H1 (cell line): ENCODE data around the gene HDGFL3. TPM values are rescaled to one million over a fixed set of nuclear protein-coding genes. Genes with fewer than 3 reads are reported as not detected.

Source experiments
- CTCF ChIA-PET: fragments of 300-600 bp; sonication (Branson Sonifier 250); formaldehyde crosslinking; loops from one replicate; lab custom pipeline; 2021; ENCODE audit not compliant: partially characterized antibody; lab: Charles Lee
- POLR2A ChIA-PET: fragments of 300-600 bp; sonication (Branson Sonifier 250); formaldehyde crosslinking; loops from one replicate; lab custom pipeline; 2021; ENCODE audit warnings: inconsistent platforms; ENCODE audit not compliant: partially characterized antibody; lab: Charles Lee
- DNase-seq, 2 experiments: peaks; one replicate each; pipeline versions ENCODE4 v3.0.0 to v3.0.0-alpha.2; 2010 to 2022; ENCODE audit warnings: low spot score in 2 of 2, low read depth in 1 of 2, mixed read lengths in 1 of 2
- FAIRE-seq: peaks from 2 replicates; lab custom pipeline; 2011; peaks lifted over from hg19 to GRCh38; lab: Jason Lieb, UNC
- H2AFZ ChIP-seq: 2 replicates; pipeline ENCODE4 v1.8.1; 2012; ENCODE audit warnings: low read length, inconsistent platforms
- H2AK5ac ChIP-seq: 2 replicates; pipeline ENCODE4 v1.6.1; 2013; ENCODE audit warnings: low read depth, low read length
- H2BK120ac ChIP-seq: replicated peaks from 2 replicates; pipeline ENCODE3; 2013; ENCODE audit warnings: low read depth, low read length, inconsistent platforms
- H2BK12ac ChIP-seq: 2 replicates; pipeline ENCODE4 v1.6.1; 2013; ENCODE audit warnings: low read depth, low read length
- H2BK15ac ChIP-seq: 2 replicates; pipeline ENCODE4 v1.6.1; 2013; ENCODE audit warnings: low read length
- H2BK20ac ChIP-seq: 2 replicates; pipeline ENCODE4 v1.6.1; 2013; ENCODE audit warnings: low read length
- H2BK5ac ChIP-seq: 2 replicates; pipeline ENCODE4 v1.6.1; 2013; ENCODE audit warnings: low read depth, low read length
- H3K14ac ChIP-seq: 2 replicates; pipeline ENCODE4 v1.6.1; 2013; ENCODE audit warnings: inconsistent platforms; ENCODE audit not compliant: insufficient read length
- H3K18ac ChIP-seq: 2 replicates; pipeline ENCODE4 v1.6.1; 2013; ENCODE audit warnings: low read length; ENCODE audit errors: extremely low read depth
- H3K23ac ChIP-seq: 2 replicates; pipeline ENCODE4 v1.6.1; 2013; ENCODE audit warnings: inconsistent platforms; ENCODE audit not compliant: insufficient read length
- H3K23me2 ChIP-seq: 2 replicates; pipeline ENCODE4 v1.6.1; 2013; ENCODE audit warnings: low read depth, low read length
- H3K27ac ChIP-seq: 2 replicates; pipeline ENCODE4 v1.6.1; 2011; ENCODE audit warnings: low read depth, low read length, inconsistent platforms
- H3K27me3 ChIP-seq, 4 experiments: replicated peaks in 1 of 4; 1 replicate in 1 of 4; 2 replicates in 3 of 4; pipeline versions ENCODE4 v1.6.1 to v1.8.1; 2011 to 2013; ENCODE audit warnings: low read length in 3 of 4, mild to moderate bottlenecking in 3 of 4, inconsistent platforms in 2 of 4, mixed read lengths in 2 of 4, moderate library complexity in 1 of 4; ENCODE audit not compliant: control insufficient read depth in 3 of 4, insufficient read depth in 3 of 4; ENCODE audit errors: extremely low read depth in 1 of 4
- H3K36me3 ChIP-seq, 4 experiments: 2 replicates each; pipeline versions ENCODE4 v1.6.1 to v1.8.1; 2011 to 2013; ENCODE audit warnings: mild to moderate bottlenecking in 4 of 4, low read length in 3 of 4, moderate library complexity in 2 of 4, control low read depth in 1 of 4, inconsistent platforms in 1 of 4; ENCODE audit not compliant: insufficient read depth in 4 of 4, control insufficient read depth in 2 of 4
- H3K4ac ChIP-seq: replicated peaks from 2 replicates; pipeline ENCODE3; 2013; ENCODE audit warnings: low read length, low read depth, mixed read lengths, inconsistent platforms; ENCODE audit not compliant: insufficient read length
- H3K4me1 ChIP-seq, 4 experiments: replicated peaks in 1 of 4; 1 replicate in 1 of 4; 2 replicates in 3 of 4; pipeline versions ENCODE4 v1.6.1 to v1.8.1; 2011 to 2013; ENCODE audit warnings: low read length in 3 of 4, inconsistent platforms in 2 of 4, mixed read lengths in 1 of 4; ENCODE audit not compliant: insufficient read depth in 4 of 4, control insufficient read depth in 3 of 4
- H3K4me2 ChIP-seq, 2 experiments: 2 replicates each; pipeline versions ENCODE4 v1.6.1 to v1.8.1; 2011 to 2013; ENCODE audit warnings: low read depth in 2 of 2, low read length in 2 of 2, control low read depth in 1 of 2, inconsistent platforms in 1 of 2, mild to moderate bottlenecking in 1 of 2; ENCODE audit not compliant: insufficient read depth in 1 of 2
- H3K4me3 ChIP-seq, 4 experiments: fragments of 200-600, 300-600 bp in 1 of 4; sonication (generic), shearing (Covaris generic), sonication (Bioruptor Twin) in 1 of 4; 2 replicates each; pipeline versions ENCODE4 v1.5.1 to v1.8.1; 2011 to 2016; ENCODE audit warnings: low read length in 4 of 4, low read depth in 3 of 4, control low read depth in 2 of 4, inconsistent platforms in 2 of 4, mild to moderate bottlenecking in 2 of 4, mixed read lengths in 1 of 4, moderate library complexity in 1 of 4; ENCODE audit not compliant: insufficient read depth in 2 of 4; ENCODE audit errors: extremely low read depth in 1 of 4
- H3K56ac ChIP-seq: replicated peaks from 2 replicates; pipeline ENCODE3; 2013; ENCODE audit warnings: low read depth, mild to moderate bottlenecking, mixed read lengths, low read length, inconsistent platforms; ENCODE audit not compliant: insufficient read length
- H3K79me1 ChIP-seq: 2 replicates; pipeline ENCODE4 v1.6.1; 2013; ENCODE audit warnings: low read depth, low read length, control low read depth
- H3K79me2 ChIP-seq, 2 experiments: 2 replicates each; pipeline versions ENCODE4 v1.6.1 to v1.8.1; 2012 to 2013; ENCODE audit warnings: low read length in 2 of 2, mild to moderate bottlenecking in 2 of 2, inconsistent platforms in 1 of 2; ENCODE audit not compliant: insufficient read depth in 2 of 2, control insufficient read depth in 1 of 2
- H3K9ac ChIP-seq, 4 experiments: replicated peaks in 1 of 4; 1 replicate in 1 of 4; 2 replicates in 3 of 4; pipeline versions ENCODE4 v1.6.1 to v1.8.1; 2011 to 2013; ENCODE audit warnings: low read depth in 3 of 4, low read length in 3 of 4, control low read depth in 2 of 4, mild to moderate bottlenecking in 2 of 4, moderate library complexity in 2 of 4, inconsistent platforms in 1 of 4; ENCODE audit errors: extremely low read depth in 1 of 4
- H3K9me3 ChIP-seq, 2 experiments: 2 replicates each; pipeline versions ENCODE4 v1.6.1 to v1.8.1; 2012 to 2013; ENCODE audit warnings: mild to moderate bottlenecking in 2 of 2, moderate library complexity in 2 of 2, control low read depth in 1 of 2, inconsistent platforms in 1 of 2, low read depth in 1 of 2, low read length in 1 of 2, mixed read lengths in 1 of 2; ENCODE audit not compliant: insufficient read depth in 2 of 2
- H4K20me1 ChIP-seq, 2 experiments: replicated peaks in 1 of 2; 2 replicates each; pipeline versions ENCODE3 to v1.8.1; 2011 to 2013; ENCODE audit warnings: inconsistent platforms in 2 of 2, low read length in 2 of 2, mild to moderate bottlenecking in 1 of 2; ENCODE audit not compliant: insufficient read depth in 2 of 2, control insufficient read depth in 1 of 2
- H4K5ac ChIP-seq: 2 replicates; pipeline ENCODE4 v1.6.1; 2013; ENCODE audit warnings: low read length, low read depth, mixed read lengths, inconsistent platforms; ENCODE audit not compliant: insufficient read length
- H4K8ac ChIP-seq: 2 replicates; pipeline ENCODE4 v1.8.0; 2013; ENCODE audit warnings: mild to moderate bottlenecking, moderate library complexity, low read length, inconsistent platforms; ENCODE audit not compliant: insufficient read depth; ENCODE audit errors: extremely low read depth
- H4K91ac ChIP-seq: replicated peaks from 2 replicates; pipeline ENCODE3; 2013; ENCODE audit warnings: low read length, mixed read lengths, inconsistent platforms; ENCODE audit not compliant: insufficient read length
- ATF3 ChIP-seq: IDR thresholded peaks from 2 replicates; pipeline ENCODE4 v1.6.1; 2011; ENCODE audit warnings: low read depth, mild to moderate bottlenecking, low read length; ENCODE audit not compliant: insufficient read depth
- GTF2F1 ChIP-seq: IDR thresholded peaks from 2 replicates; pipeline ENCODE4 v1.6.1; 2012; ENCODE audit warnings: low read depth, low read length, improper control_type of control experiment, borderline replicate concordance
- HDAC2 ChIP-seq, 2 experiments: fragments of 300-600 bp in 1 of 2; sonication (generic) in 1 of 2; IDR thresholded peaks; 2 replicates each; pipeline ENCODE4 v1.6.1; 2011 to 2012; ENCODE audit warnings: low read depth in 2 of 2, low read length in 2 of 2, mild to moderate bottlenecking in 2 of 2, moderate library complexity in 2 of 2, borderline replicate concordance in 1 of 2, inconsistent platforms in 1 of 2
- JUN ChIP-seq: IDR thresholded peaks from 2 replicates; pipeline ENCODE4 v1.6.1; 2011; ENCODE audit warnings: low read depth, mild to moderate bottlenecking, improper control_type of control experiment, low read length
- KDM5A ChIP-seq: fragments of 200-600 bp; IDR thresholded peaks from 2 replicates; pipeline ENCODE4 v1.7.1; 2012; ENCODE audit warnings: mild to moderate bottlenecking, low read length, inconsistent platforms, mixed read lengths
- NRF1 ChIP-seq: IDR thresholded peaks from 2 replicates; pipeline ENCODE4 v1.6.1; 2011; ENCODE audit warnings: mild to moderate bottlenecking, low read depth, low read length, improper control_type of control experiment
- PHF8 ChIP-seq: fragments of 200-600 bp; sonication (generic); conservative IDR thresholded peaks from 2 replicates; pipeline ENCODE4 v1.7.1; 2012; ENCODE audit warnings: low read depth, mild to moderate bottlenecking, inconsistent platforms, low read length, moderate library complexity
- POLR2A ChIP-seq, 2 experiments: IDR thresholded peaks; 1 replicate in 1 of 2; 2 replicates in 1 of 2; pipeline ENCODE4 v1.6.1; 2011; ENCODE audit warnings: low read depth in 2 of 2, low read length in 2 of 2, mild to moderate bottlenecking in 2 of 2; ENCODE audit errors: control extremely low read depth in 1 of 2
- POLR2AphosphoS5 ChIP-seq: IDR thresholded peaks from 2 replicates; pipeline ENCODE4 v1.6.1; 2011; ENCODE audit warnings: low read depth, low read length
- SP1 ChIP-seq: IDR thresholded peaks from 2 replicates; pipeline ENCODE4 v1.6.1; 2011; ENCODE audit warnings: low read depth, low read length
- SRF ChIP-seq: IDR thresholded peaks from 2 replicates; pipeline ENCODE4 v1.6.1; 2011; ENCODE audit warnings: mild to moderate bottlenecking, low read depth, low read length, moderate library complexity
- TBP ChIP-seq: IDR thresholded peaks from 2 replicates; pipeline ENCODE4 v1.6.1; 2011; ENCODE audit warnings: low read depth, low read length, improper control_type of control experiment
- YY1 ChIP-seq: IDR thresholded peaks from 2 replicates; pipeline ENCODE4 v1.6.1; 2011; ENCODE audit warnings: low read depth, mild to moderate bottlenecking, low read length
- WGBS, 2 experiments: shearing (Covaris generic) in 1 of 2; methylation state at CpG; one replicate each; pipeline versions ENCODE4 v1.1.6 to v1.1.7; 2013 to 2015; ENCODE audit warnings: low lambda C conversion rate in 2 of 2, mixed read lengths in 2 of 2, inconsistent platforms in 1 of 2, low coverage in 1 of 2, missing lambda C conversion rate in 1 of 2; ENCODE audit not compliant: insufficient replicate concordance in 2 of 2, insufficient coverage in 1 of 2, insufficient read length in 1 of 2; ENCODE audit errors: extremely low coverage in 1 of 2, missing lambda C conversion rate in 1 of 2; 5-methylcytosine and 5-hydroxymethylcytosine counted together
- polyA plus RNA-seq, 7 experiments: library from polyadenylated mRNA; depleted of rRNA in 3 of 7; stranded (reverse) in 5 of 7; unstranded in 2 of 7; fragments of >200 nt in 5 of 7; fragments of 200-250 nt in 2 of 7; gene quantifications; 1 replicate in 5 of 7; 2 replicates in 1 of 7; 4 replicates in 1 of 7; pipeline versions ENCODE4 v1.2.1 to v1.2.3, GENCODE V29; 2011 to 2013; ENCODE audit warnings: missing spikeins in 2 of 7, mixed read lengths in 2 of 7
- total RNA-seq: library from RNA; stranded (reverse); fragmentation: NEBNext Ultra II Directional; extraction: Animal tissue kit (Norgen Biotek cat#: 25700); gene quantifications from 2 replicates; pipeline ENCODE4 v1.2.1, GENCODE V29; 2021

The HDGFL3 gene
- total and polyA plus RNA-seq, 2 of the 8 experiments (the other 6 are each of a cell fraction or from before 2014, with no cell fraction given): 14.1 to 149 TPM

- no peak overlapping the region for H3K56ac ChIP-seq
- peak overlapping the region; percentile 79 for H4K5ac ChIP-seq
- peaks cover 3 to 13% (median 7%) of the 10 kb centered on the region in 4 experiments; a peak in 5 of 7 replicates for H3K4me1 ChIP-seq
- no peak overlapping the region for H2AK5ac ChIP-seq
- H2BK5ac ChIP-seq: peak overlapping the region; percentile 4; the same call in 1 of the 2 replicates
- peak overlapping the region; percentile 79; the same call in 1 of the 2 replicates for H3K27ac ChIP-seq
- no peaks in the 10 kb centered on the region for H3K79me1 ChIP-seq
- ChIA-PET POLR2A (interaction anchor here (0.7 to 1.9 kb wide), 18 partner anchors 8 to 667 kb away, joined by 3 to 13 read pairs (median 4); partner anchors contain the start of genes C15orf40 and SH3GL3), CTCF (interaction anchor here (0.6 to 1.6 kb wide), 7 partner anchors 9 to 1503 kb away, joined by 3 to 7 read pairs (median 3); no protein-coding TSS in a partner anchor)
- peaks cover 7 to 36% of the 10 kb centered on the region in 2 experiments; a peak in 3 of 4 replicates for H3K79me2 ChIP-seq
- WGBS, 2 experiments: 22% methylated on average over 9 of the region's 11 CpGs; no CpG with 5 or more reads in 1 of the 2 experiments
- H3K23ac ChIP-seq: no peak overlapping the region
- no peak overlapping the region for H3K14ac ChIP-seq
- H3K23me2 ChIP-seq: peaks cover 4% of the 10 kb centered on the region; the same call in 1 of the 2 replicates
- H2BK20ac ChIP-seq: no peak overlapping the region
- no peaks in the 10 kb centered on the region; a peak in 1 of 7 replicates for H3K27me3 ChIP-seq
- no peak overlapping the region for H3K4ac ChIP-seq
- H3K36me3 ChIP-seq: no peaks in the 10 kb centered on the region; a peak in 1 of 8 replicates
- DNase-seq (no peak), FAIRE-seq (peak; percentile 50)
- peaks cover 2 to 4% of the 10 kb centered on the region in 2 experiments for H4K20me1 ChIP-seq
- no peak overlapping the region; the same call in 1 of the 2 replicates for H2AFZ ChIP-seq
- no peaks in the 10 kb centered on the region for H3K9me3 ChIP-seq
- H3K18ac ChIP-seq: no peak overlapping the region; the same call in 1 of the 2 replicates
- H4K91ac ChIP-seq: no peak overlapping the region
- H2BK12ac ChIP-seq: no peak overlapping the region
- H3K4me3 ChIP-seq: peak overlapping the region; percentile 59 to 95 (median 73)
- H2BK15ac ChIP-seq: no peak overlapping the region
- H3K4me2 ChIP-seq: peak overlapping the region; percentile 14 to 61
- peak overlapping the region in 3 of 4 experiments; percentile 74 to 95 (median 83); a peak in 5 of 7 replicates for H3K9ac ChIP-seq
- peak overlapping the region; percentile 96; the same call in 1 of the 2 replicates for H4K8ac ChIP-seq
- no peak overlapping the region for H2BK120ac ChIP-seq
- TF ChIP-seq PHF8 (no peak), NRF1 (no peak), POLR2A (IDR thresholded peaks at IDR 0.05; ENCODE audit: control extremely low read depth in 1 of 2, low read depth in 2 of 2, low read length in 2 of 2) (no peak; a peak in 1 of 3 replicates), POLR2AphosphoS5 (no peak), GTF2F1 (no peak), JUN (no peak), SP1 (no peak), KDM5A (no peak), TBP (0 out of 2 replicates have a peak, but pooled peaks have one; percentile 43), HDAC2 (IDR thresholded peaks at IDR 0.05; ENCODE audit: borderline replicate concordance in 1 of 2, low read depth in 2 of 2, low read length in 2 of 2) (no peak; a peak in 1 of 4 replicates), SRF (no peak), YY1 (no peak), ATF3 (no peak)
Measured at GRCh38 chr15:83208367-83208661, 691 bp upstream of the HDGFL3 start.
